M059J (cell line): ENCODE measurements around the gene ARFGAP2. TPM values are rescaled to one million over a fixed set of nuclear protein-coding genes. Genes with fewer than 3 reads are reported as not detected.

ENCODE experiments used
- DNase-seq: peaks from one replicate; pipeline ENCODE4 v3.0.0-alpha.2; 2012; ENCODE audit warnings: low read depth
- total RNA-seq: library from RNA; depleted of rRNA; stranded (reverse); fragments of >200 nt; shearing (Covaris generic); gene quantifications from 2 replicates; pipeline ENCODE4 v1.2.3, GENCODE V29; 2014

Gene ARFGAP2
- total RNA-seq, 1 experiment from 2014 or later: 119 TPM

DNA sequence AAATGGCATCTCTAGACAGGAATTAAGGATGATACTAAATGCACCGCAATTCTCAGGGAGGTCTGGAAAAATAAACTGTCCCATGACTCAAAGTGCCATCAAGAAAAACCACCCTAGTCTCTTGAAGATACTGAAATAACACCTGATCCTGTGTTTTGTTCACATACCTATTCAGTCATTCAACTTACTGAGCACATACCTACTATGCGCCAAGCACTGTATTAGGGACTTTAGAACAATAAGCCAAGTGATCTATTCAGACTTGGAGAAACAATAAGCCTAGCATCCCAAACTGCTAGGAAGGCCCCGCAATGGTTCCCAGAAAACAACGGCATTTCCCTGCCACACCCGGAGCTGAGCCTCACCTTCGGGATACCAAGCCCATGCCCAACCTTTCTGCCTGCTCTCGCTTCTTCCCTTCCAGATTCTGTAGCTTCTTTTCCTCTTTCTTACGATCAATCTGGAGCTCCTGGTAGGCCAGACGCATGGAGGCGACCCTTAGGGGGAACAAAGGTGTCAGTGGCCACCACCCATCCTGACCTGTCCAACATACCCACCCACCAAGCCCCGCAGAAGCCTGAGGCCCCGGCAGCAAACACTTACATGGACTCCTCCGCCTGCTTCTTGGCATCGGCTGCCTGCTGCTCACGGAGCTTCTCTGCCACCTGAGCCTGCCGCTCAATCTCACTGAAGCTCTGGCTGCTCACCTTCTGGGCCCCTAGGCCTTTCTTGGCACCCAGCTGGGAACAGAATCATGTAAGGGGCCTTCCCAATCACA, 5.4 kb downstream of the ARFGAP2 start:
- DNase-seq: no peak

DNA sequence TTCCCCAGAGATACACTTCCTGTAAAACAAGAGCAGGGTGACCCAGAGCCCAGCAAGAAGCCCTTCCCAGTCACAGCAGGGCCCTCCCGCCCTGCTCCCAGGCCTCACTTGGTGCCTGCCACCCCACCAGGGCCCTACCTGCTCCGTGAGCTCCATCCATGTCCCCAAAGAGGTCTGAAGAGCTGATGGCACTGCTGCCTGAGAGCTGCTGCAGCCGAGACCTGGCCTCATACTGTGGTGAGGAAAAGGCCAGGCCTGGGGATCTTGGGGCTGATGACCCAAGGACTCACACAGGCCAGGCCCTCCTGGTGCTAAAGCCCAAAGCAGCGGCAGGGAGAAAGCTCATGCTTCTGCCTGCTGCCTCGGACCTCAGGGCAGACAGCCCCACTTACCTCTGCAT, 10.3 kb downstream of the ARFGAP2 start:
- DNase-seq: no peak

DNA sequence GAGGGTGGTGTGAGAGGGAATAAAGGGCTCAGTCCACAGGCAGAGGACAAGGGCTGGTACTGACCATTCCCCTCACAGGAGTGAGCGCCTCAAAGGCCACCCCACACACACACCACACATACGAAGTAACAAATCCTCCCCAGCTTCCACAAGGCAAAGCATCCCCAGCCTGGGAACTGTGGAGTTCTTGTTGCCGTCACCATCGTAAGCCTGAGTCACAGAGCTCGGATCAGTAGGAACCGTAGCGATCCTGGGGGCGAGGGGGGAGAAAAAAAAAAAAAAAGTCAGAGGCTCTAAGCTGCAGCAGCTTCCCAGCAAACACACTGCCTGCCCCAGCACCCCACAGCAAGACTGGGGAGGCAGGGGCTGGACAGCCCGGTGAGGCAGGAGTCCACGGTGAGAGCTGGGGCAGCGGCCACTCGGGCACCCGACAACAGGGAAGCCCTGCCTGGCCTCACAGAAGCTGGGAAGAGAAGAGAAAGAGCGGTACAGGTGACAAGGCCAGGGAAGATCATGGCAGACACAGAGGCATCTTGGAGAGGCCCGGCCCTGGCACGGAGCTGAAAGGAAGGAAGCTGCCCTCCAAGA, 11.3 kb downstream of the ARFGAP2 start:
- DNase-seq: no peak

DNA sequence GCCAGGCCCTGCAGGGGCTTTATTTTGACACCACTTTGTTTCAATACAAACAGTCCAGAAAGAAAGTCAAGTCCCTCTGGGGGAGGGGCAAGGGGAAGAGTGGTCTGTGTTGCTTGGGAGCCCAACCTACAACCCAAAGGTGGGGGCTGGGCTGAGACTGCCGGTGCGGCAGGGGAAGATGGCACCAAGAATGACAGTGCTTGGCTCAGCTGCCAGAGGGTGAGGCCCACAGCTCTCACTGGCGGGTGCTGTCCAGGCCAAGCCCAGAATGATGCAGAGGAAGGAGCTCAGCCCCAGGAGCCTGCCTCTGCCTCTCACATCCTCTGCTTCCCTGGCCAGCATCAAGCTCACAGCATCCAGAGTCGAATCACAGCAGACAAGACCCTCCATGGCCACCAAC, 12.4 kb downstream of the ARFGAP2 start:
- no peak for DNase-seq

DNA sequence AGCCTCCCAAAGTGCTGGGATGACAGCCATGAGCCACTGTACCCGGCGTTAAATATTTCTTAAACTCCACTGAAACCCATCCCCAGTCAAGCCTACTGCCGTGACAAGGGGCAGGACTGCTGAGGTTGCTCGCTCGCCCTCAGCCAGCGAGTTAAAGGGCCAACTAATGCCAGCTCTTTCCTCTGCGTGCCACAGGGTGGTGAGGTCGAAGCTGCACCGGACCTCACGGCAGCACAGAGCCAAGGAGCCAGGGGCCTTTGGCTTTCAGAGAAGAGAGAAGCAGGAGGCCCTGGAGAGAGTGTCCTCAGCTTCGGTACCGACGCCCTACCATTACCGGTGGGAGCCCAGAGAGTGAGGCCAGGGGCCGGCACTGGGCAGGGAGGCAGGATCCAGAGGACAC, 12.8 kb downstream of the ARFGAP2 start:
- DNase-seq: no peak

DNA sequence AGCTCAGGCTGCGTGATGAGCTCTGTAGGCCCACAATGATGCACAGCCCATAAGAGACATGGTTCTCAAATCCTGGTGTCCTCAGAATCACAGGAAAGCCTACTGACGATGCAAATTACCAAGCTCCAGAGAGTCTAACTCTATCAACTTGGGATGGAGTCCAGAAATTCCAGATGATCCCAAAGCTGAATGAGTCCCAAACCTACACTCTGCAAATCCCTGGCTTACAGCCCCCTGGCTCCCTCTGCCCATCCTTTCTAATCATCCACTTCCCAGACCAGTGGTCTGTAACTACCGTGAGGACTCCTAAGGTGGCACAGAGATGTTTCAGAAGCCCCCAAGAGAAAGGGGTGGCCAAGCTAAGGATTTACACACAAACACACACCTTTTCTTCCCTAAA, 13.5 kb downstream of the ARFGAP2 start:
- no peak for DNase-seq

DNA sequence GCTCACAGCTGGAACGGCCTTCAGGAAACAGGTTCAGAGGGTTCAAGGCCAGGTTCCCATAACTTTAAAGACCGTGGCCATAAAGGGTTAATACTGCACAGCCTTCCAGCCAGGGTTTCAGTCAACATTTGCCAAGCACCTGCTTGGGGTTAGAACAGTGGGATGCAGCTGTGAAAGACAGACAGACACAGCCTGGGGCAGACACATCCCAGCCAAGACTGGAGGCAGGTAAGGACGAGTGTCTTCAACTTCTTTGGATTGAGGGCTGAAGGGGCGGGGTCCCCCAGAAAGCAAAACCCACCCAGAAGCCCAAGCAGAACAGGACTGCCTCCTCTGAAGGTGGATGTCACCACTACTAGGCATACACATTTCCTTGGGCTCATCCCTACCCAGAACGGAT, 14.3 kb downstream of the ARFGAP2 start:
- DNase-seq: no peak

DNA sequence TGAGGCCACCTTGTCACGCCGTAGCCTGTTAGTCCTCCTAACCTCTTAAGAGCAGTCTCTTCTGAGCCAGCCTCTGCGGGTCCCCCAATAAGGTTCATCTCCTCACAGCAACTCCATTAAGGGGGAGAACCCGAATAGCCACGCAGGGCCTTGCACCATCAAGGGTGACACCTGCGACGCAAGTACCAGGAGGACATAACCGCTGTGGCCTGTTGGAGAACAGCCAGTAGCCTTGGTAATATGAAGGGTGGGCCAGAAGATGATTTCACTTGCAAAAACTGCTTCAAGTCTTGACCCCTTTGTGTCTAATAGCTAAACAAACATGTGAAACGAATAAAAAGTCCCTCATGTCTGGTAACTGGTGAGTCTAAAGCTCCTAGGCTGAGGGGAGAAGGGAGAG, 14.8 kb downstream of the ARFGAP2 start:
- DNase-seq: no peak

DNA sequence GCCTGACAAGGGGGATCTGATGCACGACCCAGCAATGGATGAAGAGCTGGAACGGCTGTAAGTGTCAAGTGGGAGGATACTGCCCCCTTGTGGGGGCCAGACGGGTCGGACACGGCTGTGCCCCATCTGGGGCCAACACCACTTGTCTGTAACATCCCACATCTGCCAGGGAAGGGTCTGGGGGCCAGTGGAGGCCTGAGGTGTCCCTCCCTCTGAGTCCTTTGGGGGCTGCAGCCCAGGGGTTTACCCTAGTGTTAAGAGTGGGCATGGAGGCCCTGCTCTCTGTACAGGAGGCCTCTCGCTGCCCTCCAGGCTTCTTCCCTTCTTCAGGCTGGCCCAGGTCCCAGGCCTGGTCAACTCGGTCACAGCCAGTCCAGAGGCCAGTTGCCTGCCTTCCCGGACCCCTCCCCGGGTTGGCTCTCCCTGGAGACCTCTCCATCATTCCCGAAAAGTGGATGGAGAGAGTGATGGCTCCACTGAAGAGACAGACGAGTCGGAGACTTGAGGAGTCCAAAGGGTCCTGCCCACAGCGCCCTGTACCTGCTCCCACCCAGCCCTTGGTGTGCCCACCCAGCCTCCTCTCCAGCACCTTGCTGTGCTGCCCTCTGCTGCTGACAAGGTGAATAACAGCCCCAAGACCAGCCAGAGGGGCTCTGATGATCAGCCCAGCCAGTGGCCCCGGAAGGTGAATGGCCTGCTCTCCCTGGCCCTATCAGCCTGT, 15.4 kb downstream of the ARFGAP2 start:
- peak; percentile 65 for DNase-seq

DNA sequence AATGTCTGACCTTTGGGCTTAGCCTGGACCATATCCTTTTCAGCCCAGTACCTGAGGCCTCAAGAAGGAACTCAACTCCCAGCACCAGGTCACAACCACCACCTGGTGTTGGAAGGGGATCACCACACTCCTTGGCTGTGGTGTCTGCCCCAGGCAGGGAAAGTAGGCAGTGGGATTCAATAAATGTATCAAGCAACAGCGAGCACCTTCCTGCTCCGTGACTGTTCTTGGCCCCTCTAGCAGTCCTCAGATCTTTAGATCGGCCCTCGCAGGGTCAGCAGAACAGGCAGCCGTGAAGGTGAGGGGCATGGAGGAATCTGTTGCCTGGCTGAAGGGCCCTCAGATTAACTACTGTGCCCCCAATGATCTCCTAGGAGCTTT, 15.9 kb downstream of the ARFGAP2 start:
- DNase-seq: no peak

DNA sequence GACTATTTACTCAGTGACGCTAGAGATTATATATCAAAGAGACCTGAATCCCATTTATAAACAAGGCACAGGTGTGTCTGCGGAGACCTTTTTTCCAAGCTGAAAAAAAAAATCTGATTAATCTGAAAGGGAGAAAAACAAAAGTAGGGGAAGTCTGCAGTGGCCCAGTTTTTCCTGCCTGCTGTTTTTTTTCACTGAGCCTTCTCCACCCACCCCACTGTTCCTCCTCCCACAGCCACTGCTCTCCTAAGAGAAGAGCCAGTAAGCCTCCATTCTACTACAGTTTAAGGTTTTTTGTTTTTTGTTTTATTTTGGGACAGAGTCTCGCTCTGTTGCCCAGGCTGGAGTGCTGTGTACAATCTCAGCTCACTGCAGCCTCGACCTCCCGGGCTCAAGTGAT, 18.4 kb downstream of the ARFGAP2 start:
- DNase-seq: no peak

DNA sequence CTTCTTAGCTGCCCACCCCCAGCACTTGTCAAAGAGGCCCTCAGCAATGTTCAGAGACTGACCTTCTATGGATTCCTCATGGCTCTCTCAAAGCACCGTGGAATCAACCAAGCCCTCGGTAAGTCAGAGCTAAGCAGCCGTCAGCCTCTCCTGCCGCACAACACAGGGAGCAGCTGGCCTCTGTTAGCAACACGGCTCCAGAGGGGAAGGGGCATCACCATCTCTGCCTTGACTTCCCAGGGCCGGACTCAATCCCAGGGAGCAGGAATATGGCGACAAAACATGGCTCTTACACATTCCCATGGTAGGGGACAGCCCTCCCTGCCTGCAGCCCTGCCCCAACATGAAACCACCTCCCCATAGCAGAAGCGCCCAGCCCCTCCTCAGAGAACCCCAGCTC, 18.9 kb downstream of the ARFGAP2 start:
- no peak for DNase-seq

DNA sequence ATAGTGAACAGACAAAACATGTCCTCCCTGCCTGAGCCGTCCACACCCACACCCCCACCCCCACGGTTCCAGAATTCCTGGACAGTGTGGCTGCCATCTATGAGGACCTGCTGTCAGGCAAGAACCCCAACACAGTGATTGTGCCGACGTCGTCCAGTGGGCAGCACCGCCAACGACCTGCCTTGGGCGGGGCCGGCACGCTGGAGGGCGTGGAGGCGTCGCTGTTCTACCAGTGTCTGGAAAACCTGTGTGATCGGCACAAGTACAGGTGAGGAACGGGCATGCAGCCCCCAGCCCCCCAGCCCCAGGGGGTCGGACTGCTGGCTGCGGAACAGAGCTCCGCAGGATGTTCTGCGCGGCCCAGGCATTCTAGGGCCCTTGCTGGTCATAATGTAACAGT, 19.7 kb downstream of the ARFGAP2 start:
- DNase-seq: no peak

DNA sequence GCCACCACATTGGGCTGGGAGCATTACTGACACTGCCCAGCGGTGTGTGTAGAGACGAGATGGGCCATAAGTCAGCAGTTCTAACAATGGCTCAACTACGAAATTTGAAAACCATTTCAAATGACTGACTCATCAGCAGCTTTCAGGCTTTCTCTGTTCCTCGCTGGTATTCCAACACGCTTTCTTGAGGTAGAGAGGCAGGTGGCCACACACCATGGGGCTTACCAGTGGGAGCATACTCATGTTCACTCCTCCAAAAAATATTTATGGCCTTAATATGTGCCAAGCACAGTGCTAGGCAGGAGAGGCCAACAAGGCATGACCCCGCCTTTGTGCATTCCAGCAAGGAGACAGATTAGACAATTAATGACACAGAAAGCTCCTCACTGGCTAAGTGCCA, 20.3 kb downstream of the ARFGAP2 start:
- DNase-seq: no peak

DNA sequence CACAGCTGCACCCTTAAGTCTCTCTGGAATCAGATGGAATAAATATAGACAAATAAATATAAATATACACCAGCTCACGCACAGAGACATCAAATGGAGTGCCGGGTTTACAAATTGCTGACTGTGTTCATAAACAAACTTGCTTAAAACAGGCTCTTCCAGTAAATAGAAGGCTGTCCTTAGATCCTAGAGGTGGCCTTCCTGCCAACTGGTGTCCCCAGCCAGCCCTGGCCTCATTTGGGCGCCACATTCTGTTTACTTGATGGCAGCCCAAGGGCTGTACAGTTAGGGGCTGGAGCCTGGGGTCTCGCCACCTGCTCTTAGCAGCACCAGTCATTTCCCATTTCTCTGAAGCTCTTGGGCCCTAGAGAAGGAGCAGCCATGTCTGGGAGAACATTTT, 20.8 kb downstream of the ARFGAP2 start:
- DNase-seq: no peak

DNA sequence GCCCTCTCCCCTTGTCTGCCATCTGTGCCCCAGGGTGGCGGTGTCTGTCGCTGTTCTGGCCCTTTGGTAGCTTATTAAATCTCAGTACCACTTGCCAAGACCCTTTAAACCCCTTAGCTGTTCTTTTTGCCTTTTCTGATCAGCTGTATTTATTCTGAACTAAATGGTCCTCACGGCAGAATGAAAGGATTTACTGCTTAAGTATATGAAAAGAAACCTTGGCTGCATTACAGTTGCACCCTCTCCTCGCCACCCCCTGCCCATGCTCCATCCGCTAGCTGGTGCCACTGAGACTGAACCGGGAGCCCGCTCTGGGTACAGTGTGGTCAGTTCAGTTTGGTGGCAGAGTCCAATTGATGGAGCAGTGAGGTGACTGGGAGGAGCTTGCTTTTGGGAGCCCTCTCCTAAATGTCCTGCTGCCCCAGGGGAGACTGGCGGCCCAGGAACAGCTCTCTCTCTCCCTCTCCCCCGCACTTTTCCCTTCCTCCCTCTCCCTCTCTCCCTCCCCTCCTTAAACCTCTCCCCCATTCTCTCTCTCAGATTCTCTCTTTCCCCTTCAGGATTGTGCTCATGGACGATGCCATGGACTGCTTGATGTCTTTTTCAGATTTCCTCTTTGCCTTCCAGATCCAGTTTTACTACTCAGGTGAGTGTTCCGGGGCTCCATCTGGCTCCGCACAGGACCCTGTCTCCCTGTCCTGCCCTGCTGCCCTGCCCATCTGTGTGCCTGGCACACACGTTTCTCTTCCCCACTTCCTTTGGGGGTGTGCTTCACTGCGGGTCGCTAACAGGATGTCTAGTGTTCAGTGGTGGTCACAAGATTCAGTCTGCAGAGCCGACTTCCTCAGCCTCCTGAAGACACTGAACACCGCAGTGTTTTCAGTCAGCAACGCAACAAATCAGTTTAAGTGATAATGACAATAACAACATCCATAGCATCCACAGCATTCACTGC, 21.8 kb downstream of the ARFGAP2 start:
- no peak for DNase-seq

DNA sequence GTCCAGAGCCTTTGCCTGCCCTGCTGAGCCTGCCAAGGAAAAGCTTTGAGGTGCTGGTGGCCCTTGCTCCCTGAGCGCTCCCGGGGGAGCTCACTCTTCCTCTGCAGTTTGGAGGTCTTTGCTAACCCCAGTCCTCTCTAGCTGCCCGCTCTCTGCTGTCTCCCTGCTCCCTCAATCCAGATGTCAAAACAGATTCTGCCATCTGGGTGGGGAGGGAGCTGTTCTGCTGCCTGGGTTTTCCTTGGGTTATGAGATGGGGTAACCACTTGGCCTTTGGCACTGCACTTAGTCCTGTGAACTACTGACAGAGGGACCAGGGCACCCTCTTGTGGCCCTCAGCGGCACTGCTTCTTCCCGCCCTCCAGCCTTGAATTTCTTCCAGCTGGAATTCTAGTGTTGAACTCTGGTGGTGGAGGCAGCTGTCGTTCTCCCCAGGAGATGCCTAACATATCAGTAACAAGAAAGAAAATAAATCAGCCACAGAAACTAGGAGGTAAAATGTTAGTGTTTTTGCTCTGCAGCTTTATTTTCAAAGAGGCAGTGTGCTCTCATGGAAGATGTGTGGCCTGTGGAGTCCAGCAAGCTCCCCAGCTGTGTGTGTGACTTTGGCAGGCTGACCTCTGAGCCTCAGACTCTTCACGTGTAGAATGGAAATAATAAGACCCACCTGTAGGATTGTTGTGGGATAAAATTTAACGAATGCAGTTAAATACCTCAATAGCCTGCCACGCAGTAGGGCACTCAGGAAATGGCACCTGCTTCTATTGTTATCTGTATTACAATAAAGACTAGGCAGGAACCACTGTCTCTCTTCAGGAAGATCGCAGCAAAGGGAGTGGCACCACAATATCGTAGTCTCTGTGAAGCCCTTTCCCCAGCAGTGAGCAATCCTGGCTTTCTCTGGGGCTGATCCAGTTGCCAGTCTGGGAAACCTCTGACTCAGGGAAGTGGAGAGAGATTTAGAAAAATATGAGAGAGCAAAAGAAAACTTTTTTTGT, 23.4 kb downstream of the ARFGAP2 start:
- peak; percentile 70 for DNase-seq

DNA sequence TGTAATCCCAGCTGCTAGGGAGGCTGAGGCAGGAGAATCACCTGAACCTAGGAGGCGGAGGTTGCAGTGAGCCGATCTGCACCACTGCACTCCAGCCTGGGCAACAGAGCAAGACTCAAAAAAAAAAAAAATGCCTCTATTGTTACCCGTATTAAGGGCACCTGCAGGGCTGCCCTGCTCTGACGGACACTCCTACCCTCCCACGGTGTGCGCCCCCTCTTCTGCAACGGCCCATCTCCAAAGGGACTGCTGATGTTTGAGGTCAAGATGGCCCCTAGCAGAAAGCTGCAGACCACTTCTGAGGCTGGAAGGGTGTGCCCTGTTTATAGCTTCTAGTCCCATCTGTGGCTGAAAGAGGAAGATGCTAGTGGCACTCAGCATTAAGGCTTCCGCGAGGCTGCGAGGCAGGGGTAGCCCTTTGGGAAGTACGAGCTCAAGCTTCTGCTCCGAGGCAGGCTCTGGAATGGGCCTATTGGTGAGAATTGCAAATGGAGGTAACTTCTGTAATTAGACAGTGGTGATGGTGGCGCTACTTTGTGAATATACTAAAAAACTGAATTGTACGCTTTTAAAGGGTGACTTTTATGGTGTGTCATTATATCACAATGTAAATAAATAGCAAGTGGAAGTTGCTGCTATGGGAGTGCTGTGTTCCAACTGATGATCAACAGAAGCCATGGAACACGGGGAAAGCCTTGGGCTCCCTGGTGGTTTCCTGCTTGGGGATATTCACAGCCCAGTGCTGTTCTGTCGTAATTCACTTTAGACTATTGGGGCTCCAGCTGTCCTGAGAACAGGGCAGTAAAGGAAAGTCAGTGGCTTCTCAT, 24.3 kb downstream of the ARFGAP2 start:
- no peak for DNase-seq

DNA sequence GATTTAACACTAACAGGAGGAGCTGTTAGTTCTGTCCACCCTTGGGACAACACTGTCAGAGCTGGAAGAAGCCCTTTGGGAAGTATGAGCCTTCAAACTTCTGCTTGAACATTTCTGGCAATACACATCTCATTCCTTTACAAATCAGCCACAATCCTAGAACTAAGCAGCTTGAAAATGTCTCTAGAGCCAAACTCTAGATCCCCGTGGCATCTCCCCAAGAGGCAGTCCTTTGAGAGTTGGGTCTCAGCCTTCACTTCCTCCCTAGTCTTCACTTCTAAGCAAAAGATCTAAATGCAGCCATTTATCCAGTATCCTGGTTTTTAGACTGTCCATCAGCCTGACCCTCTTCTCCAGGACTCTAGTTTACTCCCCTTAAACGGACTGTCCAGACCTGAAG, 26.9 kb downstream of the ARFGAP2 start:
- DNase-seq: no peak
